H1 (cell line): Measurements from ENCODE around the gene RAP2C. TPM values are rescaled to one million over a fixed set of nuclear protein-coding genes. Genes with fewer than 3 reads are reported as not detected.

Experiments used
- CTCF ChIA-PET: fragments of 300-600 bp; sonication (Branson Sonifier 250); formaldehyde crosslinking; loops from one replicate; lab custom pipeline; 2021; ENCODE audit not compliant: partially characterized antibody; lab: Charles Lee
- POLR2A ChIA-PET: fragments of 300-600 bp; sonication (Branson Sonifier 250); formaldehyde crosslinking; loops from one replicate; lab custom pipeline; 2021; ENCODE audit warnings: inconsistent platforms; ENCODE audit not compliant: partially characterized antibody; lab: Charles Lee
- DNase-seq, 2 experiments: peaks; one replicate each; pipeline versions ENCODE4 v3.0.0 to v3.0.0-alpha.2; 2010 to 2022; ENCODE audit warnings: low spot score in 2 of 2, low read depth in 1 of 2, mixed read lengths in 1 of 2
- FAIRE-seq: peaks from 2 replicates; lab custom pipeline; 2011; peaks lifted over from hg19 to GRCh38; lab: Jason Lieb, UNC
- H2AFZ ChIP-seq: 2 replicates; pipeline ENCODE4 v1.8.1; 2012; ENCODE audit warnings: low read length, inconsistent platforms
- H2AK5ac ChIP-seq: 2 replicates; pipeline ENCODE4 v1.6.1; 2013; ENCODE audit warnings: low read depth, low read length
- H2BK120ac ChIP-seq: replicated peaks from 2 replicates; pipeline ENCODE3; 2013; ENCODE audit warnings: low read depth, low read length, inconsistent platforms
- H2BK12ac ChIP-seq: 2 replicates; pipeline ENCODE4 v1.6.1; 2013; ENCODE audit warnings: low read depth, low read length
- H2BK15ac ChIP-seq: 2 replicates; pipeline ENCODE4 v1.6.1; 2013; ENCODE audit warnings: low read length
- H2BK20ac ChIP-seq: 2 replicates; pipeline ENCODE4 v1.6.1; 2013; ENCODE audit warnings: low read length
- H2BK5ac ChIP-seq: 2 replicates; pipeline ENCODE4 v1.6.1; 2013; ENCODE audit warnings: low read depth, low read length
- H3K14ac ChIP-seq: 2 replicates; pipeline ENCODE4 v1.6.1; 2013; ENCODE audit warnings: inconsistent platforms; ENCODE audit not compliant: insufficient read length
- H3K18ac ChIP-seq: 2 replicates; pipeline ENCODE4 v1.6.1; 2013; ENCODE audit warnings: low read length; ENCODE audit errors: extremely low read depth
- H3K23ac ChIP-seq: 2 replicates; pipeline ENCODE4 v1.6.1; 2013; ENCODE audit warnings: inconsistent platforms; ENCODE audit not compliant: insufficient read length
- H3K23me2 ChIP-seq: 2 replicates; pipeline ENCODE4 v1.6.1; 2013; ENCODE audit warnings: low read depth, low read length
- H3K27ac ChIP-seq: 2 replicates; pipeline ENCODE4 v1.6.1; 2011; ENCODE audit warnings: low read depth, low read length, inconsistent platforms
- H3K27me3 ChIP-seq, 4 experiments: replicated peaks in 1 of 4; 1 replicate in 1 of 4; 2 replicates in 3 of 4; pipeline versions ENCODE4 v1.6.1 to v1.8.1; 2011 to 2013; ENCODE audit warnings: low read length in 3 of 4, mild to moderate bottlenecking in 3 of 4, inconsistent platforms in 2 of 4, mixed read lengths in 2 of 4, moderate library complexity in 1 of 4; ENCODE audit not compliant: control insufficient read depth in 3 of 4, insufficient read depth in 3 of 4; ENCODE audit errors: extremely low read depth in 1 of 4
- H3K36me3 ChIP-seq, 4 experiments: 2 replicates each; pipeline versions ENCODE4 v1.6.1 to v1.8.1; 2011 to 2013; ENCODE audit warnings: mild to moderate bottlenecking in 4 of 4, low read length in 3 of 4, moderate library complexity in 2 of 4, control low read depth in 1 of 4, inconsistent platforms in 1 of 4; ENCODE audit not compliant: insufficient read depth in 4 of 4, control insufficient read depth in 2 of 4
- H3K4ac ChIP-seq: replicated peaks from 2 replicates; pipeline ENCODE3; 2013; ENCODE audit warnings: low read length, low read depth, mixed read lengths, inconsistent platforms; ENCODE audit not compliant: insufficient read length
- H3K4me1 ChIP-seq, 4 experiments: replicated peaks in 1 of 4; 1 replicate in 1 of 4; 2 replicates in 3 of 4; pipeline versions ENCODE4 v1.6.1 to v1.8.1; 2011 to 2013; ENCODE audit warnings: low read length in 3 of 4, inconsistent platforms in 2 of 4, mixed read lengths in 1 of 4; ENCODE audit not compliant: insufficient read depth in 4 of 4, control insufficient read depth in 3 of 4
- H3K4me2 ChIP-seq, 2 experiments: 2 replicates each; pipeline versions ENCODE4 v1.6.1 to v1.8.1; 2011 to 2013; ENCODE audit warnings: low read depth in 2 of 2, low read length in 2 of 2, control low read depth in 1 of 2, inconsistent platforms in 1 of 2, mild to moderate bottlenecking in 1 of 2; ENCODE audit not compliant: insufficient read depth in 1 of 2
- H3K4me3 ChIP-seq, 4 experiments: fragments of 200-600, 300-600 bp in 1 of 4; sonication (generic), shearing (Covaris generic), sonication (Bioruptor Twin) in 1 of 4; 2 replicates each; pipeline versions ENCODE4 v1.5.1 to v1.8.1; 2011 to 2016; ENCODE audit warnings: low read length in 4 of 4, low read depth in 3 of 4, control low read depth in 2 of 4, inconsistent platforms in 2 of 4, mild to moderate bottlenecking in 2 of 4, mixed read lengths in 1 of 4, moderate library complexity in 1 of 4; ENCODE audit not compliant: insufficient read depth in 2 of 4; ENCODE audit errors: extremely low read depth in 1 of 4
- H3K56ac ChIP-seq: replicated peaks from 2 replicates; pipeline ENCODE3; 2013; ENCODE audit warnings: low read depth, mild to moderate bottlenecking, mixed read lengths, low read length, inconsistent platforms; ENCODE audit not compliant: insufficient read length
- H3K79me1 ChIP-seq: 2 replicates; pipeline ENCODE4 v1.6.1; 2013; ENCODE audit warnings: low read depth, low read length, control low read depth
- H3K79me2 ChIP-seq, 2 experiments: 2 replicates each; pipeline versions ENCODE4 v1.6.1 to v1.8.1; 2012 to 2013; ENCODE audit warnings: low read length in 2 of 2, mild to moderate bottlenecking in 2 of 2, inconsistent platforms in 1 of 2; ENCODE audit not compliant: insufficient read depth in 2 of 2, control insufficient read depth in 1 of 2
- H3K9ac ChIP-seq, 4 experiments: replicated peaks in 1 of 4; 1 replicate in 1 of 4; 2 replicates in 3 of 4; pipeline versions ENCODE4 v1.6.1 to v1.8.1; 2011 to 2013; ENCODE audit warnings: low read depth in 3 of 4, low read length in 3 of 4, control low read depth in 2 of 4, mild to moderate bottlenecking in 2 of 4, moderate library complexity in 2 of 4, inconsistent platforms in 1 of 4; ENCODE audit errors: extremely low read depth in 1 of 4
- H3K9me3 ChIP-seq, 2 experiments: 2 replicates each; pipeline versions ENCODE4 v1.6.1 to v1.8.1; 2012 to 2013; ENCODE audit warnings: mild to moderate bottlenecking in 2 of 2, moderate library complexity in 2 of 2, control low read depth in 1 of 2, inconsistent platforms in 1 of 2, low read depth in 1 of 2, low read length in 1 of 2, mixed read lengths in 1 of 2; ENCODE audit not compliant: insufficient read depth in 2 of 2
- H4K20me1 ChIP-seq, 2 experiments: replicated peaks in 1 of 2; 2 replicates each; pipeline versions ENCODE3 to v1.8.1; 2011 to 2013; ENCODE audit warnings: inconsistent platforms in 2 of 2, low read length in 2 of 2, mild to moderate bottlenecking in 1 of 2; ENCODE audit not compliant: insufficient read depth in 2 of 2, control insufficient read depth in 1 of 2
- H4K5ac ChIP-seq: 2 replicates; pipeline ENCODE4 v1.6.1; 2013; ENCODE audit warnings: low read length, low read depth, mixed read lengths, inconsistent platforms; ENCODE audit not compliant: insufficient read length
- H4K8ac ChIP-seq: 2 replicates; pipeline ENCODE4 v1.8.0; 2013; ENCODE audit warnings: mild to moderate bottlenecking, moderate library complexity, low read length, inconsistent platforms; ENCODE audit not compliant: insufficient read depth; ENCODE audit errors: extremely low read depth
- H4K91ac ChIP-seq: replicated peaks from 2 replicates; pipeline ENCODE3; 2013; ENCODE audit warnings: low read length, mixed read lengths, inconsistent platforms; ENCODE audit not compliant: insufficient read length
- SP1 ChIP-seq: IDR thresholded peaks from 2 replicates; pipeline ENCODE4 v1.6.1; 2011; ENCODE audit warnings: low read depth, low read length
- YY1 ChIP-seq: IDR thresholded peaks from 2 replicates; pipeline ENCODE4 v1.6.1; 2011; ENCODE audit warnings: low read depth, mild to moderate bottlenecking, low read length
- WGBS, 2 experiments: shearing (Covaris generic) in 1 of 2; methylation state at CpG; one replicate each; pipeline versions ENCODE4 v1.1.6 to v1.1.7; 2013 to 2015; ENCODE audit warnings: low lambda C conversion rate in 2 of 2, mixed read lengths in 2 of 2, inconsistent platforms in 1 of 2, low coverage in 1 of 2, missing lambda C conversion rate in 1 of 2; ENCODE audit not compliant: insufficient replicate concordance in 2 of 2, insufficient coverage in 1 of 2, insufficient read length in 1 of 2; ENCODE audit errors: extremely low coverage in 1 of 2, missing lambda C conversion rate in 1 of 2; 5-methylcytosine and 5-hydroxymethylcytosine counted together
- polyA plus RNA-seq, 7 experiments: library from polyadenylated mRNA; depleted of rRNA in 3 of 7; stranded (reverse) in 5 of 7; unstranded in 2 of 7; fragments of >200 nt in 5 of 7; fragments of 200-250 nt in 2 of 7; gene quantifications; 1 replicate in 5 of 7; 2 replicates in 1 of 7; 4 replicates in 1 of 7; pipeline versions ENCODE4 v1.2.1 to v1.2.3, GENCODE V29; 2011 to 2013; ENCODE audit warnings: missing spikeins in 2 of 7, mixed read lengths in 2 of 7
- total RNA-seq: library from RNA; stranded (reverse); fragmentation: NEBNext Ultra II Directional; extraction: Animal tissue kit (Norgen Biotek cat#: 25700); gene quantifications from 2 replicates; pipeline ENCODE4 v1.2.1, GENCODE V29; 2021

The RAP2C gene
- total and polyA plus RNA-seq, 2 of the 8 experiments (the other 6 are each of a cell fraction or from before 2014, with no cell fraction given), result 4.7 to 20.5 TPM

DNA sequence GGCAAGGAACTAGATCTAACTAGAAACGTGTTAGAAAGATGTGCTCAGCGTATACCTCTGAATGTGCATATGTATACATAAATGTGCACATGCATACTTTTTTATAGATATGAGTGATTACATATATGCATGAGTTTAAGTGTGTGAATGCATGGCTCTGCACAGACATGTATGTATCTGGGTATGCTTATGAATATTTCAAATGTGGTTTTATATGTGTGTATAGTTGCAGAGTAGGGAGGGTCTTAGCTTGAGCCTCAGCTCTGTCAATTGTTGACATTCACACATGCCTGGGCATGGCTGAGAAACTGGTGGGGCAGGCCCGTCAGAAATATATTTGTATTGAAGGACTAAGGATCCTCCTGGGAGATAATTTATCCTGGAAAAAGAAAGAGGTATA is 31.1 kb downstream of the RAP2C start:
- Histone ChIP-seq H3K36me3 (no peaks in the 10 kb centered on the region), H2AFZ (no peak overlapping the region), H3K18ac (no peak overlapping the region), H3K79me1 (no peaks in the 10 kb centered on the region), H3K4ac (no peak overlapping the region), H3K4me1 (no peaks in the 10 kb centered on the region), H3K23ac (no peak overlapping the region), H2BK15ac (no peak overlapping the region), H2BK12ac (no peak overlapping the region), H4K20me1 (no peaks in the 10 kb centered on the region), H3K23me2 (no peaks in the 10 kb centered on the region), H2BK5ac (no peak overlapping the region), H2AK5ac (no peak overlapping the region), H3K56ac (no peak overlapping the region), H3K14ac (no peak overlapping the region), H2BK20ac (no peak overlapping the region), H3K9ac (no peak overlapping the region), H3K9me3 (peaks cover 0 to 3% of the 10 kb centered on the region in 2 experiments; a peak in 1 of 4 replicates), H2BK120ac (no peak overlapping the region), H4K5ac (no peak overlapping the region), H3K4me2 (no peak overlapping the region), H3K4me3 (no peak overlapping the region), H3K79me2 (no peaks in the 10 kb centered on the region), H4K91ac (no peak overlapping the region), H3K27ac (no peak overlapping the region), H4K8ac (no peak overlapping the region), H3K27me3 (no peaks in the 10 kb centered on the region)
- FAIRE-seq (no peak), DNase-seq (no peak)
- POLR2A ChIA-PET, result no interaction called here
- CTCF ChIA-PET, result interaction anchor here (0.5 kb wide), 1 partner anchor 333 kb away, joined by 4 read pairs; no protein-coding TSS in a partner anchor
- TF ChIP-seq SP1 (no peak), YY1 (no peak)
- 100% methylated on average over 3 of the region's 3 CpGs; no CpG with 5 or more reads in 1 of the 2 experiments for WGBS, 2 experiments
